Activated CD4-positive, alpha-beta T cell treated with anti-CD3 and anti-CD28 coated beads, Interleukin-2, amount 10 ng/mL, durations not matched to agents 24 days and 14 days (primary cell): Measurements from ENCODE around the gene ZNF280B. TPM values are rescaled to one million over a fixed set of nuclear protein-coding genes. Genes with fewer than 3 reads are reported as not detected.
"Not testable (repeated sequence)": the region's sequence is repeated elsewhere in the genome, so short reads cannot be mapped to it uniquely, and the experiment has no call there.

Experiments used
- DNase-seq: peaks from one replicate; pipeline ENCODE4 v3.0.0; 2022
- H3K27ac Mint-ChIP-seq: one replicate; pipeline ENCODE4 v1.8.0; 2022; ENCODE audit warnings: mild to moderate bottlenecking, mixed read lengths
- H3K27me3 Mint-ChIP-seq: one replicate; pipeline ENCODE4 v1.8.0; 2022; ENCODE audit warnings: mixed read lengths
- H3K36me3 Mint-ChIP-seq: one replicate; pipeline ENCODE4 v1.8.0; 2022; ENCODE audit warnings: low read depth, mild to moderate bottlenecking, mixed read lengths
- H3K4me1 Mint-ChIP-seq: one replicate; pipeline ENCODE4 v1.8.0; 2021; ENCODE audit warnings: mixed read lengths
- H3K4me3 Mint-ChIP-seq: one replicate; pipeline ENCODE4 v1.8.0; 2022; ENCODE audit warnings: mild to moderate bottlenecking, moderate library complexity, mixed read lengths
- H3K9me3 Mint-ChIP-seq: one replicate; pipeline ENCODE4 v1.8.0; 2021; ENCODE audit warnings: mixed read lengths
- intact Hi-C: fragments of 100-400 bp; cut with micrococcal nuclease; formaldehyde crosslinking; loops from one replicate; pipeline ENCODE4 v1.15.1; 2023
- total RNA-seq: library from RNA; stranded (reverse); gene quantifications from 2 replicates; pipeline ENCODE4 v1.2.3, GENCODE V29; 2022

ZNF280B gene
- total RNA-seq, 1 donor from 2014 or later = 2.8 TPM

GRCh38 chr22:22460060-22460459 is 48.5 kb downstream of the ZNF280B start:
- intact Hi-C loops = loop anchor here (5.0 to 10.0 kb wide), 2 partner anchors 117 to 235 kb away; no protein-coding TSS in a partner anchor
- DNase-seq = no peak
- Mint-ChIP-seq H3K9me3 (peaks cover 20% of the 10 kb centered on the region), H3K4me1 (no peaks in the 10 kb centered on the region), H3K4me3 (no peak overlapping the region), H3K27me3 (peaks cover 14% of the 10 kb centered on the region), H3K36me3 (peaks cover 5% of the 10 kb centered on the region), H3K27ac (no peak overlapping the region)

DNA sequence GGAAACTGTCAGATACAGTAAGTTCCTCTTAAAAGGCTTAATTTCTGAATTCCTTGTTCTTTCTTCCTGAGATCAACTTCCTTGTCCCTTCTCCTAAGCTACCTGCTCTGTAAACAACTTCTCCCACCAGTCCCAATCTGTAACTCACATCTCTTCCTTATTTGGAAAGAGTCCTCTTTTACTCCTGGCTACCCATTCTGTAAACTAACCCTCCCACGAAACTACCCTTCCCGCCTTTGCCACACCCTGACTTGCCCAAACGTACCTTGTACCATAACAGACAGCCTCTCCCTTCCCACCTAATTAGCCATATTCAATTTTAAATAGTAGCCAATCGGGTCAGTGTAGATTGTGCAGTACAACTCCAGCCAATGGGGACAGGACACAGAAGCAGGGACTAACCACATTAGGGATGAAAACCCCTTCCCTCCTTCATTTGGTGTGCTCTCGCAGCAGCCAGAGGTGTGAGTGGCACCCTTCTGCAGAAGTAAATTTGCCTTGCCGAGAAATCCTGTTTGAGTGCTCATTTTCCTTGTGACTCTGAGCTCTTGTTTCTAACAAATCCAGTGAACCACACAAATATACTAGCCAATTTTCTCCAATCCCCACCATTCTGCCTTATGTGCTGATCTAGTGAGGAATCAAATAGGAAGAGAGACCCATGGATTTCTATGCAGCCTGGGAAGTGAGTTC is 49.5 kb downstream of the ZNF280B start:
- intact Hi-C loops = no loop called here
- Mint-ChIP-seq H3K4me1 (no peaks in the 10 kb centered on the region), H3K27ac (no peak overlapping the region), H3K36me3 (peaks cover 5% of the 10 kb centered on the region), H3K27me3 (peaks cover 18% of the 10 kb centered on the region), H3K4me3 (no peak overlapping the region), H3K9me3 (peaks cover 20% of the 10 kb centered on the region)
- DNase-seq = no peak

GRCh38 chr22:22458387-22458786 is 50.2 kb downstream of the ZNF280B start:
- intact Hi-C loops = no loop called here
- DNase-seq = no peak
- H3K4me1 Mint-ChIP-seq = no peaks in the 10 kb centered on the region

GRCh38 chr22:22454997-22455396 is 53.5 kb downstream of the ZNF280B start:
- DNase-seq = no peak
- H3K27ac Mint-ChIP-seq = no peak overlapping the region
- peaks cover 5% of the 10 kb centered on the region for H3K36me3 Mint-ChIP-seq
- no peak overlapping the region for H3K4me3 Mint-ChIP-seq
- peaks cover 33% of the 10 kb centered on the region for H3K27me3 Mint-ChIP-seq
- intact Hi-C loops = no loop called here
- H3K4me1 Mint-ChIP-seq = no peaks in the 10 kb centered on the region
- peaks cover 24% of the 10 kb centered on the region for H3K9me3 Mint-ChIP-seq

More at GRCh38 chr22:22458387-22458786, 50.2 kb downstream of the ZNF280B start:
- H3K27me3 Mint-ChIP-seq = peaks cover 14% of the 10 kb centered on the region
- H3K36me3 Mint-ChIP-seq = peaks cover 5% of the 10 kb centered on the region
- H3K4me3 Mint-ChIP-seq = no peak overlapping the region
- H3K27ac Mint-ChIP-seq = no peak overlapping the region
- H3K9me3 Mint-ChIP-seq = peaks cover 20% of the 10 kb centered on the region

DNA sequence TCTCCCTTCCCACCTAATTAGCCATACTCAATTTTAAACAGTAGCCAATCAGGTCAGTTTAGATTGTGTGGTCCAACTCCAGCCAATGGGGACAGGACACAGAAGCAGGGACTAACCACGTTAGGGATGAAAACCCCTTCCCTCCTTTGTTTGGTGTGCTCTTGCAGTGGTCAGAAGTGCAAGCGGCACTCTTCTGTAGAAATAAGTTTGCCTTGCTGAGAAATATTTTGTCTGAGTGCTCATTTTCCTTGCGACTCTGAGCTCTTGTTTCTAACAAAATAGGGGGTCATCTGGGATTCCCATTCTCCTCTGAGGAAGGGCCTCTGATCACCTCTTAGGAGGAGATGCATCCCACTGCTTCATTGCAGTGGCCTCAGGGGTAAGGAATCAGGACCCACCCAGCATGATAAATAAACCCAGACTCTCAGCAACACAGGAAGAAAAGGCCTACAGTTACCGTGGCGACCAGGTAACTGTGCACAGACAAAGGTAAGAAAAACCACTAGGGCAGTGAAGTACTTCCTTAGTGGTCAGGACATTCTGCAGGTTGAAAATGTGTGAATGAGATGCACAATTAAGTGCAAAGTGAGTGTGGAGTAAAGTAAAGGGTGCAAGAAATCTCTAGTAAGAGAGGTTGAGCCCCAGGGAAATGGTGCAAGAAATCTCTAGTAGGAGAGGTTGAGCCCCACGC is 55.4 kb downstream of the ZNF280B start:
- intact Hi-C loops = no loop called here
- peaks cover 43% of the 10 kb centered on the region for H3K27me3 Mint-ChIP-seq
- peaks cover 14% of the 10 kb centered on the region for H3K9me3 Mint-ChIP-seq
- no peak for DNase-seq
- H3K27ac Mint-ChIP-seq = no peak overlapping the region
- H3K4me3 Mint-ChIP-seq = no peak overlapping the region
- no peaks in the 10 kb centered on the region for H3K36me3 Mint-ChIP-seq
- no peaks in the 10 kb centered on the region for H3K4me1 Mint-ChIP-seq

DNA sequence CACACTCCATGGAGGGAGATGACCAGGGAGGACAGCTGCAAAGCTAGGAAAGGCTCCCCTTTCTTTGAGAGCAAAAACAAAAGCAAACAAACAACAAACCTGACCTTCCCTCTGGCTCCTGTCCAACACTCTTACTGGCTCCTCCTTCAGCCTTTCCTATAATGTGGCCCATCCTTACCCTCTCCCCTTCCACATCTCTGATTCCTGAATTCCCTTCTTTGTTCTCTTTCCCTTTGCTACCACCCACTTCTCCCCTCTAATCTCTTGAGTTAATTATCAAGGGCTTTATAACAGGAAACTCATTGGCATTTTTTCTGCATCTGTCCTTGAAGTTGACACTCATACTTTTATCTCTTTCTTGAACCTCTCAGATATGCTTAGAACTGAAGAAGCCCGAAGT is 56.3 kb downstream of the ZNF280B start:
- Mint-ChIP-seq H3K9me3 (peaks cover 7% of the 10 kb centered on the region), H3K36me3 (no peaks in the 10 kb centered on the region), H3K27ac (no peak overlapping the region), H3K4me3 (no peak overlapping the region), H3K27me3 (peaks cover 43% of the 10 kb centered on the region), H3K4me1 (no peaks in the 10 kb centered on the region)
- intact Hi-C loops = no loop called here
- no peak for DNase-seq

DNA sequence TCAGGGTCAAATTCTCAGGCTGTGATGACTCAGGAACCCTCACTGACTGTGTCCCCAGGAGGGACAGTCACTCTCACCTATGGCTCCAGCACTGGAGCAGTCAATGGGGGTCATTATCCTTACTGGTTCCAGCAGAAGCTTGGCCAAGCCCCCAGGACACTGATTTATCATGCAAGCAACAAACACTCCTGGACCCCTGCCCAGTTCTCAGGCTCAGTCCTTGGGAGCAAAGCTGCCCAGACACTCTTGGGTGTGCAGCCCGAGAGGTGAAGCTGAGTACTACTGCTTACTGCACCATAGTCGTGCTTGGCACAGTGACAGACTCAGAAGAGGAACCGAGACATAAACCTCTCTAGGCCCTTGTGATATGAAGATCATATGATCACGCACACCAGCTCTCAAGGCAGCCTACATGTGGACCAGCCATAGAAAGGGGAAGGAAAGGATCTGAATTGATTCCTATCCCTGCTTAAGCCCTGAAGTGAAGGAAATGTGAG is 58.2 kb downstream of the ZNF280B start:
- intact Hi-C loops = no loop called here
- Mint-ChIP-seq H3K4me1 (no peaks in the 10 kb centered on the region), H3K4me3 (no peak overlapping the region), H3K9me3 (peaks cover 4% of the 10 kb centered on the region), H3K27me3 (peaks cover 50% of the 10 kb centered on the region), H3K27ac (no peak overlapping the region), H3K36me3 (no peaks in the 10 kb centered on the region)
- DNase-seq = no peak

DNA sequence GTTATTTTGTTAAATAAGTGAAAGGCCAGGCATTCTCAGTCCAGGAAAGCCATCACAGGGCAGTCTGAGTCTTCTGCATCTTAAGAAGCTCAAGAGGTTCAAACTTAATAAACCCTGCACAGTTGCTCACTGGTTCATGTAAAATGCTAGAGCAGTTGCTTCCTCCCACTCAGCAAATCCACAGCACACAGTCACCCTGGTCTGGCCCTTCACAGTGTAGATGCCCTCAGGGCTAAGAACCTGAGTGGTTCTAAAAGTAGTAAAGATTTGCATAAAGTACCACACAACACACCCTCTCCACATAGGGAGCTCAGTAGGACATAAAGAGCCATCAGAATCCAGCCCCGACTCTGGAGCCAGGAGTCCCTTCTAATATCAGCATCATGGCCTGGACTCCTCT is 58.7 kb downstream of the ZNF280B start:
- Mint-ChIP-seq H3K4me1 (no peaks in the 10 kb centered on the region), H3K36me3 (no peaks in the 10 kb centered on the region), H3K9me3 (peaks cover 4% of the 10 kb centered on the region), H3K4me3 (no peak overlapping the region), H3K27ac (no peak overlapping the region), H3K27me3 (peaks cover 48% of the 10 kb centered on the region)
- intact Hi-C loops = no loop called here
- no peak for DNase-seq

DNA sequence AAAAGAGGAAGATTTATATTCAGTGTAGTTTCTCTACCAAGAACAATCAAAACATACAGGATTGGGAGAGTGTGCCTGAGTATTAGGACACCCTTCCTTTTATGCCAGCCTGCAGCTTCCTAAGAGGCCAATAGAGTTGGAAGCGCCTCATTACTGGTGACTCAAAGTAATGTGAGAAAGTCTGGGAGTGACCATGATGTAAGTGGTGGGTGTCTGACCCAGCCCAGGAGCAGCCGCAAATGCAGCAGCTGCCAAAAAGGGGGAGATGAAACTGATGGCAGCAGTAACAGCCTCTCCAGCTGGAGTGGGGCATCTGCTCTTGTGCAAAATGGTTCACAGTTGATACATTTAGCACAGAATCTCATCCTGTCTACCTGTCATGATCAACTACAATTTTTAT is 62.0 kb downstream of the ZNF280B start:
- no peak for DNase-seq
- Mint-ChIP-seq H3K27ac (no peak overlapping the region), H3K27me3 (peaks cover 36% of the 10 kb centered on the region), H3K4me1 (no peaks in the 10 kb centered on the region), H3K36me3 (no peaks in the 10 kb centered on the region), H3K4me3 (no peak overlapping the region), H3K9me3 (no peaks in the 10 kb centered on the region)
- intact Hi-C loops = no loop called here

DNA sequence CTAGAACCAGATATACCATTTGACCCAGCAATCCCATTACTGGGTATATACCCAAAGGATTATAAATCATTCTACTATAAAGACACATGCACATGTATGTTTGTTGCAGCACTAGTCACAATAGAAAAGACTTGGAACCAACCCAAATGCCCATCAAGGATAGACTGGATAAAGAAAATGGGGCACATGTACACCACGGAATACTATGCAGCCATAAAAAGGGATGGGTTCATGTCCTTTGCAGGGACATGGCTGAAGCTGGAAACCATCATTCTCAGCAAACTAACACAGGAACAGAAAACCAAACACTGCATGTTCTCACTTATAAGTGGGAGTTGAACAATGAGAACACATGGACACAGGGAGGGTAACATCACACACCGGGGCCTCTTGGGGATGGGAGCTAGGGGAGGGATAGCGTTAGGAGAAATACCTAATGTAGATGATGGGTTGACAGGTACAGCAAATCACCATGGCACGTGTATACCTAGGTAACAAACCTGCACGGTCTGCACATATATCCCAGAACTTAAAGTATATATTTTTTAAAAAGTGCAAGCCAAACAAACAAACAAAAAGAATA is 64.4 kb downstream of the ZNF280B start:
- H3K4me1 Mint-ChIP-seq, intact Hi-C loops, H3K4me3 Mint-ChIP-seq, DNase-seq, H3K9me3 Mint-ChIP-seq, H3K36me3 Mint-ChIP-seq, H3K27ac Mint-ChIP-seq: not testable (repeated sequence)
- peaks cover 20% of the 10 kb centered on the region for H3K27me3 Mint-ChIP-seq

DNA sequence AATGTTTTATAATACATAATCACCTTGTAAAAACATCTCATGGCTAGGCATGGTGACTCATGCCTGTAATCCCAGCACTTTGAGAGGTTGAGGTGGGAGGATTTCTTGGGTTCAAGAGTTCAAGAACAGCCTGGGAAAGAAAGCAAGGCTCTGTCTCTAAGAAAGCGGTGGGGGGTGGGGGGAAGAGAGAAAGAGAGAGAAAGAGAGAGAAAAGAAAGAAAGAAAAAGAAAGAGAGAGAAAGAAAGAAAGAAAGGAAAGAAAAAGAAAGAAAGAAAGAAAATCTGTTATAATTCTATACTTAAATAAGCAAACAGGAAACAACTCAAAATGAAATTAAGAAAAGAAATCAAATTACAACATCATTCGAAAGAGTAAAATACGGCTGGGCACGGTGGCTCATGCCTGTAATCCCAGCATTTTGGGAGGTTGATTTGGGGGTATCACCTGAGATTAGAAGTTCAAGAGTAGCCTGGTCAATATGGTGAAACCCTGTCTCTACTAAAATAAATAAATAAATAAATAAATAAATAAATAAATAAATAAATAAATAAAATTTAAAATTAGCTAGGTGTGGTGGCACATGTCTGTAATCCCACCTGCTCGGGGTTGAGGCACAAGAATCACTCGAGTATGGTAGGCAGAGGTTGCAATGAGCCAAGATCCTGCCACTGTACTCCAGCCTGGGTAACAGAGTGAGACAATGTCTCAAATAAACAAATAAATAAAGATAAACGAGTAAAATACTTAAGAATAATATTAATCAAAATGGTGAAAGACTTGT is 65.4 kb downstream of the ZNF280B start:
- DNase-seq = no peak
- no peaks in the 10 kb centered on the region for H3K4me1 Mint-ChIP-seq
- no peaks in the 10 kb centered on the region for H3K9me3 Mint-ChIP-seq
- no peak overlapping the region for H3K27ac Mint-ChIP-seq
- H3K36me3 Mint-ChIP-seq = no peaks in the 10 kb centered on the region
- H3K27me3 Mint-ChIP-seq = peaks cover 16% of the 10 kb centered on the region
- intact Hi-C loops = no loop called here
- H3K4me3 Mint-ChIP-seq = no peak overlapping the region

- H3K9me3 Mint-ChIP-seq, H3K4me3 Mint-ChIP-seq, H3K36me3 Mint-ChIP-seq, intact Hi-C loops, DNase-seq, H3K4me1 Mint-ChIP-seq, H3K27ac Mint-ChIP-seq: not testable (repeated sequence)
- peaks cover 19% of the 10 kb centered on the region for H3K27me3 Mint-ChIP-seq
These were observed 66.9 kb downstream of the ZNF280B start for GRCh38 chr22:22441626-22442025.

GRCh38 chr22:22440188-22440587 is 68.4 kb downstream of the ZNF280B start:
- Mint-ChIP-seq H3K36me3 (no peaks in the 10 kb centered on the region), H3K4me3 (no peak overlapping the region), H3K4me1 (no peaks in the 10 kb centered on the region), H3K9me3 (no peaks in the 10 kb centered on the region), H3K27ac (no peak overlapping the region), H3K27me3 (peaks cover 19% of the 10 kb centered on the region)
- intact Hi-C loops = no loop called here
- DNase-seq = no peak
